Keratinocyte (primary cell): Measurements from ENCODE around the gene ANGPTL8.

ENCODE experiments used
- CTCF ChIP-seq, 3 experiments: IDR thresholded peaks in 1 of 3; conservative IDR thresholded peaks in 1 of 3; optimal IDR thresholded peaks in 1 of 3; 2 replicates in 2 of 3; 3 replicates in 1 of 3; pipeline versions ENCODE3 to v1.5.1; 2011; ENCODE audit warnings: low read length in 3 of 3, mild to moderate bottlenecking in 3 of 3, moderate library complexity in 2 of 3, control low read depth in 1 of 3, inconsistent platforms in 1 of 3; ENCODE audit not compliant: insufficient read depth in 2 of 3; ENCODE audit errors: extremely low read depth in 1 of 3
- EZH2 ChIP-seq: IDR thresholded peaks from one replicate; pipeline ENCODE4 v1.6.1; 2012; ENCODE audit warnings: inconsistent platforms, mild to moderate bottlenecking, low read length, moderate library complexity

DNA sequence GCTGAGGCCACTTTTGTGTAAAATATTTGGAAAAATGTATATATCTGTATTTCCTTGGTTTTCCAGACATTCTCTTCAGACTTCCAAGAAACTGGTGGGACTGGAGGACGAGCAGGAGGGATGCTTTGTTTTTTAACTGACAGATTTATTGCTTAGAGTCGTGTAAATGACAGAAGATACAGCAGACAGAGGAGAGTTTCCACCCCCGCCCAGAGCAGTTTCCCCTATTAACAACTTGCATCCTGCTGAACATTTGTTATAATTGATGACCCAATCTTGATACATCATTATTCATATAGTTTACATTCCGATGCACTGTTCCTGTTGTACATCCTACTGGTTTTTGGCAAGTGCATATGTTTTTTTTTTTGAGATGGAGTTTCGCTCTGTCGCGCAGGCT lies 30.0 kb downstream of the ANGPTL8 start:
- TF ChIP-seq CTCF (optimal IDR thresholded peaks at IDR 0.05 in 1 of 3, IDR thresholded peaks at IDR 0.05 in 1 of 3, conservative IDR thresholded peaks at IDR 0.05 in 1 of 3; ENCODE audit: extremely low read depth in 1 of 3, insufficient read depth in 2 of 3, low read length in 3 of 3), result no peak
- no peak for TF ChIP-seq EZH2
